ENCODE results near the gene KRT82. TPM values are rescaled to one million over a fixed set of nuclear protein-coding genes. Genes with fewer than 3 reads are reported as not detected.

KRT82 gene
- total RNA-seq, 6 experiments from 2014 or later, result not detected

GRCh38 chr12:52385226-52385702 lies 20.9 kb downstream of the KRT82 start, which contains the start of gene KRT84:
Gene KRT84 (minus strand): TSS chr12:52385652. CDS start chr12:52385585, 67 bp downstream.
- ATAC-seq (no peak), DNase-seq (no peak)
- Histone ChIP-seq H3K4me1 (no peaks in the 10 kb centered on the region), H3K9me3 (no peaks in the 10 kb centered on the region), H3K36me3 (no peaks in the 10 kb centered on the region), H3K27ac (no peak within 1 kb of the TSS), H3K4me3 (no peak within 1 kb of the TSS), H3K27me3 (no peaks in the 10 kb centered on the region)
- 100% methylated on average over 2 of the region's 11 CpGs for WGBS (ENCODE audit: insufficient coverage, low coverage, low lambda C conversion rate, missing lambda C conversion rate)
- TF ChIP-seq POLR2A (IDR thresholded peaks at IDR 0.05) (no peak), CTCF (IDR thresholded peaks at IDR 0.05) (no peak)
- intact Hi-C loops (cut with DNase I), result no loop called here

GRCh38 chr12:52383331-52383730 lies 22.8 kb downstream of the KRT82 start:
- no peak for TF ChIP-seq CTCF (IDR thresholded peaks at IDR 0.05)
- Histone ChIP-seq H3K4me1 (no peaks in the 10 kb centered on the region), H3K27me3 (no peaks in the 10 kb centered on the region), H3K4me3 (no peak overlapping the region), H3K27ac (no peak overlapping the region), H3K9me3 (no peaks in the 10 kb centered on the region), H3K36me3 (no peaks in the 10 kb centered on the region)
- DNase-seq, result no peak
- intact Hi-C loops (cut with DNase I), result no loop called here
- WGBS (ENCODE audit: insufficient coverage, low coverage, low lambda C conversion rate, missing lambda C conversion rate), result 100% methylated on average over 2 of the region's 3 CpGs
- ATAC-seq, result no peak

- no peak for DNase-seq
- Histone ChIP-seq H3K4me3 (no peak overlapping the region), H3K27ac (no peak overlapping the region), H3K27me3 (no peaks in the 10 kb centered on the region), H3K36me3 (no peaks in the 10 kb centered on the region), H3K9me3 (no peaks in the 10 kb centered on the region), H3K4me1 (no peaks in the 10 kb centered on the region)
- TF ChIP-seq CTCF (IDR thresholded peaks at IDR 0.05) (no peak), POLR2A (IDR thresholded peaks at IDR 0.05) (no peak)
- WGBS (ENCODE audit: insufficient coverage, low coverage, low lambda C conversion rate, missing lambda C conversion rate), result no CpG with 5 or more reads among the region's 2 CpGs
- intact Hi-C loops (cut with DNase I), result no loop called here
- ATAC-seq, result no peak
Observed at GRCh38 chr12:52382854-52383253, 23.3 kb downstream of the KRT82 start.

- 71% methylated on average over 2 of the region's 8 CpGs for WGBS (ENCODE audit: insufficient coverage, low coverage, low lambda C conversion rate, missing lambda C conversion rate)
- no peak for DNase-seq
Observed at GRCh38 chr12:52381206-52381605, 24.9 kb downstream of the KRT82 start.

More at GRCh38 chr12:52381206-52381605, 24.9 kb downstream of the KRT82 start:
- TF ChIP-seq CTCF (IDR thresholded peaks at IDR 0.05) (no peak), POLR2A (IDR thresholded peaks at IDR 0.05) (no peak)
- no peak overlapping the region for H3K4me3 ChIP-seq
- no peaks in the 10 kb centered on the region for H3K4me1 ChIP-seq
- no peaks in the 10 kb centered on the region for H3K27me3 ChIP-seq
- H3K27ac ChIP-seq, result no peak overlapping the region
- no peaks in the 10 kb centered on the region for H3K9me3 ChIP-seq
- no peak for ATAC-seq
- intact Hi-C loops (cut with DNase I), result no loop called here
- H3K36me3 ChIP-seq, result no peaks in the 10 kb centered on the region

All from right lobe of liver (tissue), 6 donors.